Measurements from ENCODE around the gene TMEM141. TPM values are rescaled to one million over a fixed set of nuclear protein-coding genes. Genes with fewer than 3 reads are reported as not detected.

Gene TMEM141
- total and polyA plus RNA-seq, 2 of the 8 experiments (the other 6 are each of a cell fraction or from before 2014, with no cell fraction given) = 51.1 to 137 TPM

DNA sequence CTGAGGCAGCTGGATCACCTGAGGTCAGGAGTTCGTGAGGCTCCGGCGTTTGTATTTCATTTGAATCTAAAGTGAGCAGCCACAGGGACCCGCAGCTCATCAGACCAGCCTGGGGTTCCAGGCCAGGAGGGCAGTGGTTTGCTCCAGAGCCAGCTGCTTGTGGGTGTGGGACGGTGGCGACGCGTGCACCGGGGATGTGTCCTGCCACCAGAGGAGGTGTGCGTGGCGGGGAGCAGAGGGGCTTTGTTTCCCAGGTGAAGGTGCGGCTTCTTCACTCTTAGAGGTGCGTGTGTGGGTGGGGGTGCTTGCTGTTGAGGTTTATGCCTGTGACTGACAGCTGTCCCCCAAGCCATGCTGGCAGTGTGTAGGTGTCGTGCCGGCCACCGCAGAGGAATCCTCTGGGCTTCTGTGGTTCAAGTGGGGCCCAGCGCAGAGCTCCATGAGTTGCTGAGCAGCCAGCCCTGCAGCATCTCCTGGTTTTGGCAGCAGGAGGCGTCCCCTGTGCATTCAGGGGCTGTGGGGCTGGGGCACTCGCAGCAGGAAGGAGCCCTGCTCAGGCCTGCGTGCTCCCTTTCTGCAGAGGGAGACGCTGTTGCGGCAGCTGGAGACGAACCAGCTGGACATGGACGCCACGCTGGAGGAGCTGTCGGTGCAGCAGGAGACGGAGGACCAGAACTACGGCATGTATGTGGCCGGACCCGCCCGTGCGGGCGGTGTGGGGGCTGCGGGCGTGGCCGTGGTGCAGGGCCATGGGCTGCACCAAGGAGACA lies 44.2 kb downstream of the TMEM141 start:
- H3K27me3 ChIP-seq (replicated peaks in 1 of 4; ENCODE audit: control insufficient read depth in 3 of 4, extremely low read depth in 1 of 4, insufficient read depth in 3 of 4, low read length in 3 of 4) = no peaks in the 10 kb centered on the region
- H2AK5ac ChIP-seq (ENCODE audit: low read depth, low read length) = no peak overlapping the region
- no peak overlapping the region for H3K4ac ChIP-seq (replicated peaks; ENCODE audit: insufficient read length, low read depth, low read length)
- no peak overlapping the region for H3K23ac ChIP-seq (ENCODE audit: insufficient read length)
- H2BK5ac ChIP-seq (ENCODE audit: low read depth, low read length) = no peak overlapping the region
- no peaks in the 10 kb centered on the region for H3K23me2 ChIP-seq (ENCODE audit: low read depth, low read length)
- H3K4me2 ChIP-seq (ENCODE audit: insufficient read depth in 1 of 2, low read depth in 2 of 2, low read length in 2 of 2) = no peak overlapping the region
- H3K9me3 ChIP-seq (ENCODE audit: insufficient read depth in 2 of 2, low read depth in 1 of 2, low read length in 1 of 2) = no peaks in the 10 kb centered on the region
- H3K79me1 ChIP-seq (ENCODE audit: low read depth, low read length) = no peaks in the 10 kb centered on the region
- H3K27ac ChIP-seq (ENCODE audit: low read depth, low read length) = no peak overlapping the region
- no peak overlapping the region for H2BK15ac ChIP-seq (ENCODE audit: low read length)
- FAIRE-seq (no peak), DNase-seq (ENCODE audit: low read depth in 1 of 2, low spot score in 2 of 2) (no peak)
- no peak overlapping the region for H3K56ac ChIP-seq (replicated peaks; ENCODE audit: insufficient read length, low read depth, low read length)
- no peak overlapping the region for H3K18ac ChIP-seq (ENCODE audit: extremely low read depth, low read length)
- TF ChIP-seq EGR1 (IDR thresholded peaks at IDR 0.05; ENCODE audit: borderline replicate concordance, low read depth, low read length) (no peak), TCF12 (IDR thresholded peaks at IDR 0.05; ENCODE audit: low read depth, low read length) (no peak), KDM4A (IDR thresholded peaks at IDR 0.05; ENCODE audit: low read depth, low read length, severe bottlenecking) (no peak), YY1 (IDR thresholded peaks at IDR 0.05; ENCODE audit: low read depth, low read length) (no peak), CBX8 (IDR thresholded peaks at IDR 0.05; ENCODE audit: borderline replicate concordance, low read depth, low read length) (no peak)
- H3K79me2 ChIP-seq (ENCODE audit: control insufficient read depth in 1 of 2, insufficient read depth in 2 of 2, low read length in 2 of 2) = no peaks in the 10 kb centered on the region
- peaks cover 5 to 44% (median 18%) of the 10 kb centered on the region in 4 experiments; a peak in 5 of 8 replicates for H3K36me3 ChIP-seq (ENCODE audit: control insufficient read depth in 2 of 4, insufficient read depth in 4 of 4, low read length in 3 of 4)
- ChIA-PET CTCF (ENCODE audit: partially characterized antibody) (interaction anchor here (0.7 to 9.0 kb wide), 12 partner anchors 7 to 262 kb away, joined by 3 to 55 read pairs (median 4); partner anchors contain the start of gene AJM1), POLR2A (ENCODE audit: partially characterized antibody) (interaction anchor here (0.7 to 20.5 kb wide), 7 partner anchors 9 to 31 kb away, joined by 3 to 248 read pairs (median 5); partner anchors contain the start of genes EDF1, MAMDC4 and RABL6)
- H4K5ac ChIP-seq (ENCODE audit: insufficient read length, low read depth, low read length) = no peak overlapping the region
- H2AFZ ChIP-seq (ENCODE audit: low read length) = no peak overlapping the region
- H4K91ac ChIP-seq (replicated peaks; ENCODE audit: insufficient read length, low read length) = no peak overlapping the region
- no peak overlapping the region for H3K4me3 ChIP-seq (ENCODE audit: extremely low read depth in 1 of 4, insufficient read depth in 2 of 4, low read depth in 3 of 4, low read length in 4 of 4)
- WGBS, 2 experiments (ENCODE audit: extremely low coverage in 1 of 2, insufficient coverage in 1 of 2, insufficient read length in 1 of 2, insufficient replicate concordance in 2 of 2, low coverage in 1 of 2, low lambda C conversion rate in 2 of 2, missing lambda C conversion rate in 1 of 2) = 92% methylated on average over 36 of the region's 36 CpGs; no CpG with 5 or more reads in 1 of the 2 experiments
- H4K20me1 ChIP-seq (replicated peaks in 1 of 2; ENCODE audit: control insufficient read depth in 1 of 2, insufficient read depth in 2 of 2, low read length in 2 of 2) = peaks cover 0 to 4% of the 10 kb centered on the region in 2 experiments
- no peak overlapping the region for H3K14ac ChIP-seq (ENCODE audit: insufficient read length)
- peaks cover 0 to 4% (median 1%) of the 10 kb centered on the region in 4 experiments; a peak in 3 of 7 replicates for H3K4me1 ChIP-seq (replicated peaks in 1 of 4; ENCODE audit: control insufficient read depth in 3 of 4, insufficient read depth in 4 of 4, low read length in 3 of 4)
- no peak overlapping the region for H3K9ac ChIP-seq (replicated peaks in 1 of 4; ENCODE audit: extremely low read depth in 1 of 4, low read depth in 3 of 4, low read length in 3 of 4)
- no peak overlapping the region; the same call in 1 of the 2 replicates for H4K8ac ChIP-seq (ENCODE audit: extremely low read depth, insufficient read depth, low read length)
- H2BK20ac ChIP-seq (ENCODE audit: low read length) = no peak overlapping the region
- H2BK12ac ChIP-seq (ENCODE audit: low read depth, low read length) = no peak overlapping the region
- H2BK120ac ChIP-seq (replicated peaks; ENCODE audit: low read depth, low read length) = no peak overlapping the region

Data from H1 (cell line).